WI38 (cell line): ENCODE data around the gene RIPK4.

Experiments used
- H3K4me3 ChIP-seq: 2 replicates; pipeline ENCODE4 v1.5.1; 2011; ENCODE audit warnings: low read depth, mild to moderate bottlenecking, control low read depth, low read length
- CTCF ChIP-seq: IDR thresholded peaks from 2 replicates; pipeline ENCODE4 v1.5.1; 2012; ENCODE audit warnings: low read depth, mild to moderate bottlenecking, control low read depth, low read length

Gene RIPK4

GRCh38 chr21:41767606-41768436 is 969 bp upstream of the RIPK4 start:
- TF ChIP-seq CTCF: no peak
- H3K4me3 ChIP-seq: peak overlapping the region; percentile 3; the same call in 1 of the 2 replicates

GRCh38 chr21:41765973-41766882 is 624 bp downstream of the RIPK4 start:
- H3K4me3 ChIP-seq: no peak overlapping the region
- TF ChIP-seq CTCF: no peak

- TF ChIP-seq CTCF: no peak
- no peak overlapping the region for H3K4me3 ChIP-seq
These were observed 1.4 kb downstream of the RIPK4 start for GRCh38 chr21:41765420-41765821.

GRCh38 chr21:41764558-41765419 is 2.1 kb downstream of the RIPK4 start:
- no peak for TF ChIP-seq CTCF
- H3K4me3 ChIP-seq: no peak overlapping the region

GRCh38 chr21:41763996-41764395 is 2.9 kb downstream of the RIPK4 start:
- H3K4me3 ChIP-seq: no peak overlapping the region
- no peak for TF ChIP-seq CTCF

GRCh38 chr21:41763398-41763931 is 3.4 kb downstream of the RIPK4 start:
- TF ChIP-seq CTCF: no peak
- no peak overlapping the region for H3K4me3 ChIP-seq
